Right lobe of liver (tissue), 4 donors: ENCODE results near the gene TANK.

Experiments used
- POLR2A ChIP-seq: fragments of 450-650 bp; IDR thresholded peaks from one replicate; pipeline ENCODE4 v1.6.1; 2017; ENCODE audit warnings: antibody characterized with exemption, mild to moderate bottlenecking
- TF ChIP-seq, protein P1 (sequence below), 4 donors: fragments of 200-600 bp in 3 of 4; fragments of 450-650 bp in 1 of 4; IDR thresholded peaks; one replicate each; pipeline versions ENCODE4 v1.5.1 to v1.8.0; 2016 to 2022; ENCODE audit warnings: antibody characterized with exemption in 4 of 4, mild to moderate bottlenecking in 2 of 4
- donor health status: DM: no; HTN: no; CAD: no.
- donor health status: DM: no; HTN: no; CAD: no.
- donor health status: DM: no; HTN: yes; CAD: no.

DNA sequence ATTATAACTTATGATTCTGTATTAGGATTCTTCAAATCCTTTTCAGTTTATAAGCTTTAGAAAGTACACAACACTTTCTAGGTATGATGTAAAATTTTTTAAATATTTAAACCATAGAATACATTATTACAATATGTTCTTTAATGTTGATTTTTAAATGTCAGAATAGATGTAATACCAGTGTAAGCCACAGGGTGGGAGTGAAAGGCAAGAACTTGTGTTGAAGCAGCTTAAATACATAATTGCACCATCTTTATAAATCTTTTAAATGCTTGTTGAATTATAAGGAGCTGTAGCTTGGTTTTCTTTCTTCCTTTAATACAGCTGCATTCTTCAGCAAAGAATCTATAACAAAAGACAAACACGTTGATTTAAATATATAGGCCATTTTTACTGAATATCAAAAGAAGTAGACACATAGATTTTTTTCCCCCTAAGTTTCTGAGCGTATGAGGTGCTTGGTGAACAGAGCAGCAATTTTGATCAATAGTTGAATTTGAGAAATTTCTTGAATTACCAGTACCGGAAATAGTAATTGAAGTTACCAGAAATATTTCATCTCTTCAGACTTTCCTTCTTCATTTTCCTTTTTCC is 63.0 kb downstream of the TANK start:
- no peak for TF ChIP-seq POLR2A
- TF ChIP-seq, protein P1, sequence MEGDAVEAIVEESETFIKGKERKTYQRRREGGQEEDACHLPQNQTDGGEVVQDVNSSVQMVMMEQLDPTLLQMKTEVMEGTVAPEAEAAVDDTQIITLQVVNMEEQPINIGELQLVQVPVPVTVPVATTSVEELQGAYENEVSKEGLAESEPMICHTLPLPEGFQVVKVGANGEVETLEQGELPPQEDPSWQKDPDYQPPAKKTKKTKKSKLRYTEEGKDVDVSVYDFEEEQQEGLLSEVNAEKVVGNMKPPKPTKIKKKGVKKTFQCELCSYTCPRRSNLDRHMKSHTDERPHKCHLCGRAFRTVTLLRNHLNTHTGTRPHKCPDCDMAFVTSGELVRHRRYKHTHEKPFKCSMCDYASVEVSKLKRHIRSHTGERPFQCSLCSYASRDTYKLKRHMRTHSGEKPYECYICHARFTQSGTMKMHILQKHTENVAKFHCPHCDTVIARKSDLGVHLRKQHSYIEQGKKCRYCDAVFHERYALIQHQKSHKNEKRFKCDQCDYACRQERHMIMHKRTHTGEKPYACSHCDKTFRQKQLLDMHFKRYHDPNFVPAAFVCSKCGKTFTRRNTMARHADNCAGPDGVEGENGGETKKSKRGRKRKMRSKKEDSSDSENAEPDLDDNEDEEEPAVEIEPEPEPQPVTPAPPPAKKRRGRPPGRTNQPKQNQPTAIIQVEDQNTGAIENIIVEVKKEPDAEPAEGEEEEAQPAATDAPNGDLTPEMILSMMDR (IDR thresholded peaks at IDR 0.05): peak; percentile 62 to 77 (median 70)
